Activated naive CD8-positive, alpha-beta T cell treated with anti-CD3 and anti-CD28 coated beads, Interleukin-2, amount 10 ng/mL, durations not matched to agents 7 days and 5 days (primary cell): ENCODE data around the gene PRMT1. TPM values are rescaled to one million over a fixed set of nuclear protein-coding genes. Genes with fewer than 3 reads are reported as not detected.

Source experiments
- ATAC-seq: fragments of 150-1000 bp; cut with Tn5 transposase; one replicate; pipeline ENCODE4 v1.10.0; 2021; ENCODE audit warnings: low read depth, moderate library complexity
- POLR2A ChIA-PET: fragments of 350-600 bp; sonication (Branson Sonifier 250); formaldehyde crosslinking; loops from one replicate; lab custom pipeline; 2021; ENCODE audit warnings: antibody characterized with exemption; lab: Charles Lee
- DNase-seq: peaks from one replicate; pipeline ENCODE4 v3.0.0; 2021
- H3K27ac Mint-ChIP-seq: one replicate; pipeline ENCODE4 v1.8.0; 2022; ENCODE audit warnings: mild to moderate bottlenecking, mixed read lengths
- H3K27me3 Mint-ChIP-seq: one replicate; pipeline ENCODE4 v1.8.0; 2022; ENCODE audit warnings: mild to moderate bottlenecking, moderate library complexity, mixed read lengths
- H3K36me3 Mint-ChIP-seq: one replicate; pipeline ENCODE4 v1.8.0; 2021; ENCODE audit warnings: mild to moderate bottlenecking, mixed read lengths
- H3K4me1 Mint-ChIP-seq: one replicate; pipeline ENCODE4 v1.8.0; 2021; ENCODE audit warnings: mixed read lengths
- H3K4me3 Mint-ChIP-seq: one replicate; pipeline ENCODE4 v1.8.0; 2022; ENCODE audit warnings: mild to moderate bottlenecking, moderate library complexity, mixed read lengths
- H3K9me3 Mint-ChIP-seq: one replicate; pipeline ENCODE4 v1.8.0; 2021; ENCODE audit warnings: mixed read lengths
- total RNA-seq, 2 experiments: library from RNA; stranded (reverse); gene quantifications; one replicate each; pipeline ENCODE4 v1.2.3, GENCODE V29; 2021

PRMT1 gene
- total RNA-seq, 2 experiments from 2014 or later, result 118 to 123 TPM

GRCh38 chr19:49689133-49690078, 12.3 kb downstream of the PRMT1 start, which contains the start of gene ADM5:
Gene ADM5 (plus strand): TSS chr19:49689594. CDS start chr19:49689838, 244 bp downstream.
- Mint-ChIP-seq H3K36me3 (peaks cover 7% of the 10 kb centered on the region), H3K27me3 (peaks cover 19% of the 10 kb centered on the region), H3K9me3 (no peaks in the 10 kb centered on the region), H3K4me3 (peak within 1 kb of the TSS; percentile 82), H3K27ac (peak within 1 kb of the TSS; percentile 65), H3K4me1 (peaks cover 19% of the 10 kb centered on the region)
- DNase-seq, result peak; percentile 66
- peak; percentile 53 for ATAC-seq
- POLR2A ChIA-PET, result interaction anchor here (0.5 to 1.3 kb wide), 2 partner anchors 9 to 124 kb away, joined by 3 to 4 read pairs; partner anchors contain the start of gene FUZ

GRCh38 chr19:49690079-49690655, 13.1 kb downstream of the PRMT1 start:
- ATAC-seq, result no peak
- POLR2A ChIA-PET, result interaction anchor here (0.5 kb wide), 2 partner anchors 10 to 245 kb away, joined by 4 to 5 read pairs; no protein-coding TSS in a partner anchor
- H3K9me3 Mint-ChIP-seq, result no peaks in the 10 kb centered on the region

GRCh38 chr19:49690656-49691242, 13.7 kb downstream of the PRMT1 start, which contains the start of gene CPT1C:
Gene CPT1C (plus strand): TSS chr19:49691116. CDS start chr19:49692253, 1,137 bp downstream.
- DNase-seq (peak; percentile 58), ATAC-seq (peak; percentile 45)
- Mint-ChIP-seq H3K4me3 (peak within 1 kb of the TSS; percentile 82), H3K27ac (peak within 1 kb of the TSS; percentile 65), H3K36me3 (peaks cover 6% of the 10 kb centered on the region), H3K27me3 (peaks cover 19% of the 10 kb centered on the region), H3K9me3 (no peaks in the 10 kb centered on the region), H3K4me1 (peaks cover 19% of the 10 kb centered on the region)
- POLR2A ChIA-PET, result interaction anchor here (0.5 to 0.7 kb wide), 2 partner anchors 40 to 245 kb away, joined by 3 to 5 read pairs; no protein-coding TSS in a partner anchor

More at GRCh38 chr19:49690079-49690655, 13.1 kb downstream of the PRMT1 start:
- DNase-seq, result no peak
- Mint-ChIP-seq H3K36me3 (peaks cover 7% of the 10 kb centered on the region), H3K4me3 (peak overlapping the region; percentile 82), H3K27me3 (peaks cover 19% of the 10 kb centered on the region), H3K4me1 (peaks cover 19% of the 10 kb centered on the region), H3K27ac (peak overlapping the region; percentile 65)

- Mint-ChIP-seq H3K27ac (no peak overlapping the region), H3K36me3 (peaks cover 5% of the 10 kb centered on the region), H3K4me1 (peaks cover 19% of the 10 kb centered on the region), H3K4me3 (peak overlapping the region; percentile 82), H3K27me3 (peaks cover 19% of the 10 kb centered on the region), H3K9me3 (no peaks in the 10 kb centered on the region)
- DNase-seq (no peak), ATAC-seq (peak; percentile 30)
- POLR2A ChIA-PET, result interaction anchor here (0.7 kb wide), 1 partner anchor 39 kb away, joined by 3 read pairs; no protein-coding TSS in a partner anchor
Observed at GRCh38 chr19:49691243-49692146, 14.4 kb downstream of the PRMT1 start.

- H3K9me3 Mint-ChIP-seq, result no peaks in the 10 kb centered on the region
- no peak overlapping the region for H3K4me3 Mint-ChIP-seq
- H3K36me3 Mint-ChIP-seq, result peaks cover 5% of the 10 kb centered on the region
- ATAC-seq (no peak), DNase-seq (no peak)
- H3K27me3 Mint-ChIP-seq, result peaks cover 19% of the 10 kb centered on the region
- H3K27ac Mint-ChIP-seq, result no peak overlapping the region
- POLR2A ChIA-PET, result no interaction called here
- H3K4me1 Mint-ChIP-seq, result peaks cover 19% of the 10 kb centered on the region
Observed at GRCh38 chr19:49692147-49692506, 15.1 kb downstream of the PRMT1 start.

GRCh38 chr19:49696115-49696514, 19.0 kb downstream of the PRMT1 start:
- POLR2A ChIA-PET, result no interaction called here
- Mint-ChIP-seq H3K9me3 (no peaks in the 10 kb centered on the region), H3K4me1 (peaks cover under 1% of the 10 kb centered on the region), H3K36me3 (no peaks in the 10 kb centered on the region), H3K27ac (no peak overlapping the region), H3K27me3 (peaks cover 11% of the 10 kb centered on the region), H3K4me3 (no peak overlapping the region)
- DNase-seq (no peak), ATAC-seq (no peak)

- Mint-ChIP-seq H3K36me3 (no peaks in the 10 kb centered on the region), H3K4me3 (no peak overlapping the region), H3K27ac (no peak overlapping the region), H3K4me1 (no peaks in the 10 kb centered on the region), H3K27me3 (peaks cover 4% of the 10 kb centered on the region), H3K9me3 (no peaks in the 10 kb centered on the region)
- ATAC-seq (no peak), DNase-seq (no peak)
- POLR2A ChIA-PET, result no interaction called here
Observed at GRCh38 chr19:49696865-49697264, 19.8 kb downstream of the PRMT1 start.

GRCh38 chr19:49699364-49699763, 22.3 kb downstream of the PRMT1 start:
- Mint-ChIP-seq H3K4me3 (no peak overlapping the region), H3K27ac (no peak overlapping the region), H3K27me3 (peaks cover 4% of the 10 kb centered on the region), H3K4me1 (no peaks in the 10 kb centered on the region), H3K9me3 (no peaks in the 10 kb centered on the region), H3K36me3 (no peaks in the 10 kb centered on the region)
- ATAC-seq, result no peak
- POLR2A ChIA-PET, result interaction anchor here (0.6 kb wide), 1 partner anchor 298 kb away, joined by 3 read pairs; no protein-coding TSS in a partner anchor
- no peak for DNase-seq

GRCh38 chr19:49700563-49700962, 23.5 kb downstream of the PRMT1 start:
- no peak overlapping the region for H3K4me3 Mint-ChIP-seq
- no peak for DNase-seq
- H3K27ac Mint-ChIP-seq, result no peak overlapping the region
- no peaks in the 10 kb centered on the region for H3K4me1 Mint-ChIP-seq
- POLR2A ChIA-PET, result no interaction called here
- ATAC-seq, result peak; percentile 32
- H3K9me3 Mint-ChIP-seq, result no peaks in the 10 kb centered on the region
- peaks cover 4% of the 10 kb centered on the region for H3K27me3 Mint-ChIP-seq
- no peaks in the 10 kb centered on the region for H3K36me3 Mint-ChIP-seq

- no peaks in the 10 kb centered on the region for H3K4me1 Mint-ChIP-seq
- H3K4me3 Mint-ChIP-seq, result no peak overlapping the region
- H3K27me3 Mint-ChIP-seq, result peaks cover 4% of the 10 kb centered on the region
- ATAC-seq, result peak; percentile 30
- POLR2A ChIA-PET, result no interaction called here
- H3K36me3 Mint-ChIP-seq, result no peaks in the 10 kb centered on the region
- no peaks in the 10 kb centered on the region for H3K9me3 Mint-ChIP-seq
- no peak for DNase-seq
- H3K27ac Mint-ChIP-seq, result no peak overlapping the region
Observed at GRCh38 chr19:49701271-49701786, 24.3 kb downstream of the PRMT1 start.

GRCh38 chr19:49704888-49705642, 28.0 kb downstream of the PRMT1 start:
- Mint-ChIP-seq H3K36me3 (no peaks in the 10 kb centered on the region), H3K27me3 (peaks cover 4% of the 10 kb centered on the region), H3K4me3 (no peak overlapping the region), H3K9me3 (no peaks in the 10 kb centered on the region), H3K4me1 (no peaks in the 10 kb centered on the region), H3K27ac (no peak overlapping the region)
- DNase-seq, result no peak
- ATAC-seq, result no peak
- POLR2A ChIA-PET, result interaction anchor here (0.5 kb wide), 1 partner anchor 17 kb away, joined by 4 read pairs; no protein-coding TSS in a partner anchor
